Measurements from ENCODE around the gene PLXNB2.

PLXNB2 gene

DNA sequence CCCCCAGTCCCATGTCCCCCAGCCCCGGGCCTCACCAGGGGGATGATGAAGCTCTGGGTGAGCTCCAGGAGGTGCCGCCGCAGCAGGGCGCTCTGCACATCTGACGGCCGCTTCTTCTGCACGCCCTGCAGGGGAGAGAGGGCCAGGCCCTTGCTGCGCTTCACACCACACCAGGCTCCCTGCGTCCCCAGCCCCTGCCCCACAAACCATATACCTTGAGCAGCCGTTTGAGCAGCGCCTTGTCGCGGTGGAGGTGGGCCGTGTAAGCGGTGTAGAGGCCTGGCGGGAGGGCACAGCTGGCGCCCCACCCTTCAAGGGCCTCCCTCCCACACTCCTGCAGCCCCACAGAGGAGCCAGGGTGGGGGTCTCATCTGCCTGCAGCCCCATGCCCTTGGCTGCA lies 6.2 kb upstream of the PLXNB2 start:
- peaks cover 4% of the 10 kb centered on the region for H3K36me3 Mint-ChIP-seq (ENCODE audit: insufficient read depth)
- peak overlapping the region; percentile 45 for H3K27ac Mint-ChIP-seq (ENCODE audit: low read depth)
- peaks cover 17% of the 10 kb centered on the region for H3K4me1 Mint-ChIP-seq
- DNase-seq (ENCODE audit: low spot score in 2 of 2): no peak
- H3K27me3 Mint-ChIP-seq: no peaks in the 10 kb centered on the region
- H3K4me3 Mint-ChIP-seq: peak overlapping the region; percentile 79
- H3K9me3 Mint-ChIP-seq: no peaks in the 10 kb centered on the region
- ATAC-seq (replicated peaks; ENCODE audit: extremely low read depth, poor library complexity, severe bottlenecking): no peak

- ATAC-seq (replicated peaks; ENCODE audit: extremely low read depth, poor library complexity, severe bottlenecking) (no peak), DNase-seq (ENCODE audit: low spot score in 2 of 2) (no peak)
- peaks cover 17% of the 10 kb centered on the region for H3K4me1 Mint-ChIP-seq
- no peak overlapping the region for H3K4me3 Mint-ChIP-seq
- H3K36me3 Mint-ChIP-seq (ENCODE audit: insufficient read depth): peaks cover 4% of the 10 kb centered on the region
- no peaks in the 10 kb centered on the region for H3K9me3 Mint-ChIP-seq
- no peaks in the 10 kb centered on the region for H3K27me3 Mint-ChIP-seq
- no peak overlapping the region for H3K27ac Mint-ChIP-seq (ENCODE audit: low read depth)
These were observed 5.6 kb upstream of the PLXNB2 start for GRCh38 chr22:50313021-50313420.

DNA sequence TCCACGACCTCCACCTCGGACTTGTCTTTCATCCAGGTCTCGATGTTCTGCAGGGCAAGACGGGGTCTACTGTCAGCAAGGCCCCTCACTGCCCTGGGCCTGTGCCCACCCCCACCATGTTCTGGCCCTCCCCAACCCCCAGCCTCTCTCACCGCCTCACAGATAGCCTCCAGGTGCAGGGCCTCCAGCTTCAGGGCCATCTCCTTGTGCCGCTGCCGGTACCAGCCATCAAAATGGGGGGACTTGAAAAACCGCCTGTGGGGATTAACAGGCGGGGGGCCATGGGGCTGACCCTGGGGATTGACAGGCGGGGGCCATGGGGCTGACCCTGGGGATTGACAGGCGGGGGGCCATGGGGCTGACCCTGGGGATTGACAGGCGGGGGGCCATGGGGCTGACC lies 4.9 kb upstream of the PLXNB2 start:
- H3K4me3 Mint-ChIP-seq: no peak overlapping the region
- no peak overlapping the region for H3K27ac Mint-ChIP-seq (ENCODE audit: low read depth)
- H3K36me3 Mint-ChIP-seq (ENCODE audit: insufficient read depth): peaks cover 3% of the 10 kb centered on the region
- H3K9me3 Mint-ChIP-seq: no peaks in the 10 kb centered on the region
- H3K27me3 Mint-ChIP-seq: no peaks in the 10 kb centered on the region
- ATAC-seq (replicated peaks; ENCODE audit: extremely low read depth, poor library complexity, severe bottlenecking) (no peak), DNase-seq (ENCODE audit: low spot score in 2 of 2) (no peak)
- H3K4me1 Mint-ChIP-seq: peaks cover 17% of the 10 kb centered on the region

- ATAC-seq (replicated peaks; ENCODE audit: extremely low read depth, poor library complexity, severe bottlenecking) (no peak), DNase-seq (ENCODE audit: low spot score in 2 of 2) (no peak)
- no peaks in the 10 kb centered on the region for H3K27me3 Mint-ChIP-seq
- H3K4me1 Mint-ChIP-seq: peaks cover 17% of the 10 kb centered on the region
- no peaks in the 10 kb centered on the region for H3K9me3 Mint-ChIP-seq
- H3K36me3 Mint-ChIP-seq (ENCODE audit: insufficient read depth): peaks cover 1% of the 10 kb centered on the region
- no peak overlapping the region for H3K27ac Mint-ChIP-seq (ENCODE audit: low read depth)
- no peak overlapping the region for H3K4me3 Mint-ChIP-seq
These were observed 4.3 kb upstream of the PLXNB2 start for GRCh38 chr22:50311606-50312351.

GRCh38 chr22:50310949-50311444 lies 3.6 kb upstream of the PLXNB2 start:
- no peak for ATAC-seq (replicated peaks; ENCODE audit: extremely low read depth, poor library complexity, severe bottlenecking)
- peaks cover 20% of the 10 kb centered on the region for H3K4me1 Mint-ChIP-seq
- H3K9me3 Mint-ChIP-seq: no peaks in the 10 kb centered on the region
- peaks cover 1% of the 10 kb centered on the region for H3K36me3 Mint-ChIP-seq (ENCODE audit: insufficient read depth)
- no peak for DNase-seq (ENCODE audit: low spot score in 2 of 2)
- H3K4me3 Mint-ChIP-seq: no peak overlapping the region
- H3K27me3 Mint-ChIP-seq: peaks cover 5% of the 10 kb centered on the region
- no peak overlapping the region for H3K27ac Mint-ChIP-seq (ENCODE audit: low read depth)

DNA sequence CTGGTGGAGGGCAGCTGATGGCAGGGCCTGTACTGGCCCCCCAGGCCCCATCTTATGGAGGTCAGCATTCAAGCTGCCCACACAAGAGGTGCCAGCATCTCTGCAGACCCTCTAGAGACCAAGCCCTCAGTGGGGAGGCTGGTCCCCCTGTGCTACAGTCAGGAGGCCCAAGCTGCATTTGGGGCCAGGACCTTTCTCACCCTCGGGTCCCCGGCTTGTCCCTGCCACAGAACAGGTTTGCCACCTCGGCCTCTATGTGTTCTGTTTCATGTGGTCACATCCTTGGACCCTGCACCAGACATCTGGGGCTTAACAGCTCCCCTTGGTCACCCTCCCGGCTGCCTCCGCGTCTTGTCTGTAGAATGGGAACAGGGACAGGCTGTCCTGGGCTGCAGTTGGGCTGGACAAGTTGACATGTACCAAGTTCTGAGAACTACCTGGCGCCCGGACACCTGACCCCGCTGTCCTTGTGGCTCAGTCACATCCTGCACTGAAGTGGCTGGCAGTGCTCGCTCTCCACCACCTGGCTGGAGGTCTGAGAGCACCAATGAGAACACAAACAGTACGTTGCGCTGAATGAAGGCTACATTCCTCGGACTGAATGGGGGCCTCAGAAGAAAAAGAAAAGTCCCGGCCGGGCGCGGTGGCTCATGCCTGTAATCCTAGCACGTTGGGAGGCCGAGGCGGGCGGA lies 2.7 kb upstream of the PLXNB2 start:
- peaks cover 1% of the 10 kb centered on the region for H3K36me3 Mint-ChIP-seq (ENCODE audit: insufficient read depth)
- H3K4me1 Mint-ChIP-seq: peaks cover 17% of the 10 kb centered on the region
- H3K9me3 Mint-ChIP-seq: no peaks in the 10 kb centered on the region
- no peak overlapping the region for H3K4me3 Mint-ChIP-seq
- no peak for ATAC-seq (replicated peaks; ENCODE audit: extremely low read depth, poor library complexity, severe bottlenecking)
- no peak overlapping the region for H3K27ac Mint-ChIP-seq (ENCODE audit: low read depth)
- DNase-seq (ENCODE audit: low spot score in 2 of 2): no peak
- H3K27me3 Mint-ChIP-seq: peaks cover 13% of the 10 kb centered on the region

DNA sequence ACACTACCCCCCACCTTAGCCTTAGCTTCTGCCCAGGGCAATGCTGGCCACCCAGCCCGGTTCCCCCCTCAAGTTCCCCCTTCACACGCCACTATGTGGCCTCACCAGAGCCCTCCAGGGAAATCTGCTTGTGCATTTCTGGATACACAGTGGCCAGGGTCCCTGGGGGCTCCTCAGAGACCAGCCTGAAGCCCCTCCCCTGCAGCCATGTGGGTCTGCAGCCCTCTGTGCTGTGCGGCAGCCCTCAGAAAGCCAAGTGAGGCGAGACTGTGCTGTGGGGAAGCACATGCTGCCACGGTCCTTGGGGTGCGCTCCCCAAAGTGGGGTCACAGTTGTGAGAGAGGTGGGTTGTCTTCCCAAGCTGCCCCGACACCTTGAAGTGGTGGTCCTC lies 2.1 kb upstream of the PLXNB2 start:
- ATAC-seq (replicated peaks; ENCODE audit: extremely low read depth, poor library complexity, severe bottlenecking): no peak

GRCh38 chr22:50308986-50309600 lies 1.6 kb upstream of the PLXNB2 start:
- Mint-ChIP-seq H3K9me3 (no peaks in the 10 kb centered on the region), H3K36me3 (ENCODE audit: insufficient read depth) (no peaks in the 10 kb centered on the region), H3K4me3 (peak overlapping the region; percentile 66), H3K27me3 (peaks cover 17% of the 10 kb centered on the region), H3K4me1 (peaks cover 6% of the 10 kb centered on the region), H3K27ac (ENCODE audit: low read depth) (no peak overlapping the region)
- DNase-seq (ENCODE audit: low spot score in 2 of 2) (no peak), ATAC-seq (replicated peaks; ENCODE audit: extremely low read depth, poor library complexity, severe bottlenecking) (no peak)

More for the DNA sequence above, 2.1 kb upstream of the PLXNB2 start:
- H3K4me1 Mint-ChIP-seq: peaks cover 12% of the 10 kb centered on the region
- H3K36me3 Mint-ChIP-seq (ENCODE audit: insufficient read depth): peaks cover 1% of the 10 kb centered on the region
- no peaks in the 10 kb centered on the region for H3K9me3 Mint-ChIP-seq
- H3K27ac Mint-ChIP-seq (ENCODE audit: low read depth): no peak overlapping the region
- peaks cover 17% of the 10 kb centered on the region for H3K27me3 Mint-ChIP-seq
- no peak overlapping the region for H3K4me3 Mint-ChIP-seq
- DNase-seq (ENCODE audit: low spot score in 2 of 2): no peak

- Mint-ChIP-seq H3K27me3 (peaks cover 17% of the 10 kb centered on the region), H3K9me3 (no peaks in the 10 kb centered on the region), H3K36me3 (ENCODE audit: insufficient read depth) (no peaks in the 10 kb centered on the region), H3K4me3 (peak overlapping the region; percentile 66), H3K27ac (ENCODE audit: low read depth) (no peak overlapping the region), H3K4me1 (peaks cover 5% of the 10 kb centered on the region)
- ATAC-seq (replicated peaks; ENCODE audit: extremely low read depth, poor library complexity, severe bottlenecking) (no peak), DNase-seq (ENCODE audit: low spot score in 2 of 2) (no peak)
These were observed 1.1 kb upstream of the PLXNB2 start for GRCh38 chr22:50308597-50308935.

DNA sequence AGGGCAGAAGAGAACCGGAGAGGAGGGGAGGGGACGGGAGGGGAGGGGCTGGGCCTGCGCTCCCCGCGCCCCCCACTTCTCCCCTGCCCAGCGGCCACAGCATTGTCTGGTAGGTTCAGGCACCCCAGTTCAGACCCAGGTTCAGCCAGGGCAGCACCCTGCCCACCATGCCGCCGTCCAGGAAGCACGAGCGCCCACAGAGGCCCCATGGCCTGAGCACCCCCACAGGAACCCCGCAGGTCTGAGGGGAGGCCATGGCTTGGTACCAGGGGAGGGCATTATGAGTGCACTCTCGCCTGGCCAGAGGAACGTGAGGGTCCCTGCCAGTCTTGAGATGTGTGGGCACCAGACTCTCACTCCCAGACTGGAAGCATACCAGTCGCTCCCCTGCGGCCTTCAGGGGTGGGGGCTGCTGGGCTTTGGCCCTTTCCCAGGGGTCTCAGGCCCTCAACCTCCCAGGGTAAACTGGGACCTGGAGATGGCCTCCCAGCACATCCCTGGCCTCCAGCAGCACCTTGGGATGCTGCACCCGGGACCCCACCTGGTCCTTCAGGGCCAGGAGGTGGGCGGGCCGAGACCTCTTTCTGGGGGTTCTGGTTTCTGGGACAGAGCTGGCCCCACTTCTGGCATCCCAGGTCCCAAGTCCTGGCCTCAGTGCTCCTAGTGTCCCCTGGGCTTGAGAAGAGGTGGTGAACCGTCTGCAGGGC lies 597 bp upstream of the PLXNB2 start:
- ATAC-seq (replicated peaks; ENCODE audit: extremely low read depth, poor library complexity, severe bottlenecking) (no peak), DNase-seq (ENCODE audit: low spot score in 2 of 2) (no peak)
- H3K27me3 Mint-ChIP-seq: peaks cover 20% of the 10 kb centered on the region
- H3K36me3 Mint-ChIP-seq (ENCODE audit: insufficient read depth): no peaks in the 10 kb centered on the region
- peak overlapping the region; percentile 66 for H3K4me3 Mint-ChIP-seq
- no peak overlapping the region for H3K27ac Mint-ChIP-seq (ENCODE audit: low read depth)
- H3K9me3 Mint-ChIP-seq: no peaks in the 10 kb centered on the region
- peaks cover 5% of the 10 kb centered on the region for H3K4me1 Mint-ChIP-seq

DNA sequence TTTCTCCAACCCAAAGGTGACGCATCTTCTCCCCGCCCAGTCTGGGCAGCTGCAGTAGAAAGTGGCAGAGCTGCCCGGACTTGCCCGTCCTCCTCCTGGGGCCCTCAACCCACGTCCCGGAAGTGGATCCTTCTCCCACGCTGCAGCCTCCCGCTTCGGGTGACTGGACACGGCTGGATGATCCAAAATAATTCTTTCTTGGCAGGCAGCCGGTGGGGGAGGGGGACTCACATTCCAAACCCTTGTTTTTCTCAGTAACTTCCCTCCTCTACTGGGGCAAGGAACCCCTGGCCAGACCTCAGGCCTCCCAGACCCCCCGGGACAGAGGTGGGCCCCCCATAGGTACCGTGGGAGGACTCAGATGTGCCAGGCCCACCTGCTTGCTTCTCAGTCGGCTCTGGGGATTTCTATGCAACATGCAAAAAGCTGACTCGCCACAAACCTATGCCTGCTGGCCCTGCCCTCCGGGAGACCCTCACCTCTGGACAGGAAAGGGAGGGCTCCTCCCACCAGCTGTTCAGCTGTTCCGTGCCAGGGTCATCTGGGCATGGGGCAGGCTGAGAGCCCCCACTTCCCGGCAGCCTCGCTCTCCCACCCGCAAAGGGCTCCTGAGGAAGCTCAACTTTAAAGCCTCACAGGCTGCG lies 1.4 kb downstream of the PLXNB2 start:
- peak overlapping the region; percentile 41 for H3K4me3 Mint-ChIP-seq

GRCh38 chr22:50305393-50305922 lies 2.0 kb downstream of the PLXNB2 start:
- H3K9me3 Mint-ChIP-seq: no peaks in the 10 kb centered on the region
- DNase-seq (ENCODE audit: low spot score in 2 of 2) (no peak), ATAC-seq (replicated peaks; ENCODE audit: extremely low read depth, poor library complexity, severe bottlenecking) (no peak)
- H3K4me1 Mint-ChIP-seq: peaks cover 5% of the 10 kb centered on the region
- H3K36me3 Mint-ChIP-seq (ENCODE audit: insufficient read depth): no peaks in the 10 kb centered on the region
- peaks cover 23% of the 10 kb centered on the region for H3K27me3 Mint-ChIP-seq
- H3K27ac Mint-ChIP-seq (ENCODE audit: low read depth): no peak overlapping the region
- peak overlapping the region; percentile 23 for H3K4me3 Mint-ChIP-seq

More for the DNA sequence above, 1.4 kb downstream of the PLXNB2 start:
- H3K27ac Mint-ChIP-seq (ENCODE audit: low read depth): no peak overlapping the region
- H3K4me1 Mint-ChIP-seq: peaks cover 5% of the 10 kb centered on the region
- ATAC-seq (replicated peaks; ENCODE audit: extremely low read depth, poor library complexity, severe bottlenecking) (no peak), DNase-seq (ENCODE audit: low spot score in 2 of 2) (no peak)
- H3K9me3 Mint-ChIP-seq: no peaks in the 10 kb centered on the region
- H3K27me3 Mint-ChIP-seq: peaks cover 23% of the 10 kb centered on the region
- H3K36me3 Mint-ChIP-seq (ENCODE audit: insufficient read depth): no peaks in the 10 kb centered on the region

Measured in central memory CD8-positive, alpha-beta T cell (primary cell).